CD4-positive, alpha-beta T cell treated with Interleukin-1 beta for 1 hour (primary cell): Measurements from ENCODE around the gene CYP4F8.
"Not testable (repeated sequence)": the region's sequence is repeated elsewhere in the genome, so short reads cannot be mapped to it uniquely, and the experiment has no call there.

Experiments
- DNase-seq, 2 donors: peaks; one replicate each; pipeline ENCODE4 v3.0.0-alpha.2; 2020 to 2022

CYP4F8 gene

DNA sequence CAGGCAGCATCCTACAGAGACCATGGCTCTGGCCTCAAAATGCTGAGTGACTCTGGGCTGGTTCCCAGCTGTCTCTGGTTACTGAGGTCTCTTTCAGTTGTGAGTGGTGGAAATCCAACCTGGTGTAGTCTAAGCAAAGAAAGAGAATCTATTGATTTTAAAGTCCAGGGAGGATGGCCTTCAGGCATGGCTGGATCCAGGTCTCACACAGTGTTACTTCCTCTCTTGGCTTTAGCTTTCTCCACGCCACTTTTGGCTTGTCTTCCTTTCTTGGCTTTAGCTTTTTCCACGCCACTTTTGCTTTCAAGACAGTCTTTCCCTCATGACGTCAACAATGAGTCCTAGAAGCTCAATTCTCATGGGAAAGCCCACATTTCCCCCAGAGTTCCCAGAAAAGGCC lies 29.8 kb downstream of the CYP4F8 start:
- DNase-seq, result no peak

DNA sequence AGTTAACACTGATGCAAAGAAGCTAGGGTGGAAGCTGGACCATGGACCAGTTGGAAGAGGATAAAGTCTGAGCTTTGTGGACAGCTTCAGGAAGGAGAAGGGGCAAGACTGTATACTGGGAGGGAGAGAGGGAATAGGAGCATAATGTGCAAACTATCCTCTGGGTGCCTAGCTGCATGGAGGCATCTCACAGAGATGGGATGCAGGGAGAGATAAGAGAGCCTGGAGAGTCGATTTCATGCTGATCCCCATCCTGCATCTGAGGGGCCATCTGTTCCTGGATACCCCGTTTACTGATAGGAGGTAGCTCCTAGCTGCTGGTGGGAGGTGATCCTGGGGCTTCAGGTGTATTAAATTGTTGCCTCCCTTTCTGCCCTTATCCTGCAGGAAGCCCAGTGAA lies 34.5 kb downstream of the CYP4F8 start:
- DNase-seq, result no peak

GRCh38 chr19:15650123-15650522 lies 35.1 kb downstream of the CYP4F8 start:
- not testable (repeated sequence) for DNase-seq

- no peak for DNase-seq
Observed at GRCh38 chr19:15651791-15652190, 36.8 kb downstream of the CYP4F8 start.

DNA sequence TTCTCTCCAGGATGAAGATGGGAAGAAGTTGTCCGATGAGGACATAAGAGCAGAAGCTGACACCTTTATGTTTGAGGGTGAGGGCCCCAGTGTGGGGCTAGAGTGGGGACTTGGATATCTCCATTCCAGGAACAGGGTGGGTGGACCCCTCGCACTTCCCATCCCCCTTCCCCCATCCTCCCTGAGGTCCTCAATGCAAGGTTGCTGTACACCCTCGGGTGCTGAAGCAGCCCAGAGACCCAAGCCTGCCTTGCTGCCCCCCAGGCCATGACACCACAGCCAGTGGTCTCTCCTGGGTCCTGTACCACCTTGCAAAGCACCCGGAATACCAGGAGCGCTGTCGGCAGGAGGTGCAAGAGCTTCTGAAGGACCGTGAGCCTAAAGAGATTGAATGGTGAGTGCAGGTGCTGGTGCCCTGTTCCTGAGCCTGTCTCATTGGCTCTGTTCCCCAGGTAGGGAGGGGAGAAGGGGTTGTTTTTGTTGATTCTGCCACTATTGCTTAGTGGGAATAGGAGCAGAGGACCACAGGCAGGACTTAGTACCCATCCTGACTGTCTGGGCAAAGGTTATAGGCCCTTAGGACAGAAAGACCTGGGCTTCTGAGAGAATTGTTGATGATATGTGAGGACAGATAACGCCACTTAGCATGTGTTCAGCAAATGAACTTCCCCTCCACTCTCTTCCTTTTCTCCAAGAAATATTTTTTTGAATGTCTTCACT lies 37.7 kb downstream of the CYP4F8 start:
- DNase-seq, result no peak

GRCh38 chr19:15656467-15656866 lies 41.4 kb downstream of the CYP4F8 start:
- DNase-seq, result no peak

DNA sequence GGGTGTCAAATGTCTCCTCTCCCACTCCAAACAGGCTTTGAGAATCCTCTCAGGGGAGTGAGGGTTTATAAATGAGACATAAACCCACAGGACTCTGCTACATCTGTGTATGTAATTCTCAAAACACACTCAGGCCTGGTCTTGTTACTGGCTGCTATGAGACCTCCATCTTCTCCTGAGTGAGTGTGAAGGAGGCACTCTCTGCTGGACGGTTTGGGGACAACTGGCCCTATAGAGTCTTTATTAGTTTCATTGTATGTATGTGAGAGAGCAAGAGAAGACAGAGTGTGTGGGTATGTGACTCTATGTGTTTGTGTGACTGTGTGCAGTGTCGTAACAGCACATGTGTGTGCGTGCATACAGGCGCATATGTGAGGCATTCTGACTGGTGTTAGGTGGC lies 48.2 kb downstream of the CYP4F8 start:
- no peak for DNase-seq

GRCh38 chr19:15666186-15666585 lies 51.2 kb downstream of the CYP4F8 start:
- DNase-seq, result no peak

DNA sequence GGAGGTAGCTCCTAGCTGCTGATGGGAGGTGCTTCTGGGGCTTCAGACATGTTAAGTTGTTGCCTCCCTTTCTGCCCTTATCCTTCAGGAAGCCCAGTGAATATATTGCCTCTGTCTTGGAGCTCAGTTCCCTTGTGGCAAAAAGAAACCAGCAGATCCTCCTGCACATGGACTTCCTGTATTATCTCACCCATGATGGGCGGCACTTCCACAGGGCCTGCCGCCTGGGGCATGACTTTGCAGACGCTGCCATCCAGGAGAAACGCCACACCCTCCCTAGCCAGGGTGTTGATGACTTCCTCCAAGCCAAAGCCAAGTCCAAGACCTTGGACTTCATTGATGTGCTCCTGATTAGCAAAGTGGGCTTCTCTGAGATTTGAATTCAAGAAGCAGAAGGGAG lies 51.9 kb downstream of the CYP4F8 start:
- DNase-seq, result peak in 1 of 2 donors; percentile 32

GRCh38 chr19:15669440-15669839 lies 54.4 kb downstream of the CYP4F8 start:
- DNase-seq, result no peak

DNA sequence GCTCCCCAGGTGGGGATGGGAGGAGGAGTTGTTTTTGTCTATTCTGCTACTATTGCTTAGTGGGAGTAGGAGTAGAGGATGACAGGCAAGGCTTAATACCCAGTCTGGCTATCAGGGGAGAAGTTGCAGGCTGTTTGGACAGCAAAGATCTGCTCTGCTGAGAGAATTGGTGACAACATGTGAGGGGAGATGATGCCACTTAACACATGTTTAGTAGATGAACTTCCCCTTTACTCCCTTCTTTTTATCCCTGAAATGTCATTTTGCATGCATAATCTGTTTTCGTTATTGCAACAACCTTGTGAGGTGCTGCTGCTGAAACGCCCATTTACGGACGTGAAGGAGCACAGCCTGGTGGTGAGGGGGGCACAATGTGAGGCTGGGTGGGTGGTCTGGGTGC lies 54.9 kb downstream of the CYP4F8 start:
- no peak for DNase-seq

- no peak for DNase-seq
Observed at GRCh38 chr19:15671237-15671821, 56.3 kb downstream of the CYP4F8 start.

GRCh38 chr19:15671891-15672579 lies 57.0 kb downstream of the CYP4F8 start:
- no peak for DNase-seq

- DNase-seq, result peak; percentile 6 to 35
Observed at GRCh38 chr19:15672580-15673175, 57.7 kb downstream of the CYP4F8 start, which contains the start of gene CYP4F12. CYP4F12 (plus strand) TSS chr19:15673087; CDS start chr19:15673530, 443 bp downstream.

DNA sequence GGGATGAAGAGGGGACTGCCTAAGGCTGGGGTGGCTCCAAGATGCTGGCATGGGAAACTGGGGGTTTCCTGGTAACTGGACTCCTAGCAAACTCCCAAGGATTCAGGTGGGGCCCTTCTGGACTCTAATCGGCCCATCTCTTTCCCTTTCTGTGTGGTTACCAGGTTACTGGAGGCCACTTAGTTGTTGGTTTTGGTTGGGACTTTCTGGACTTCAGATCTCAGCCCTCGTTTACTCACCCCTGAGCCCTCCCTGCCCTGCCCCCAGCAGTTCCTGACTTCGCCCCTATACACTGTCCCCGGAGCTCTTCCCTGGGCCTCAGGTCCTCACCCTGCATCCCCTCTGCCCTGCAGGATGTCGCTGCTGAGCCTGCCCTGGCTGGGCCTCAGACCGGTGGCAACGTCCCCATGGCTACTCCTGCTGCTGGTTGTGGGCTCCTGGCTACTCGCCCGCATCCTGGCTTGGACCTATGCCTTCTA lies 58.2 kb downstream of the CYP4F8 start:
- DNase-seq, result no peak

DNA sequence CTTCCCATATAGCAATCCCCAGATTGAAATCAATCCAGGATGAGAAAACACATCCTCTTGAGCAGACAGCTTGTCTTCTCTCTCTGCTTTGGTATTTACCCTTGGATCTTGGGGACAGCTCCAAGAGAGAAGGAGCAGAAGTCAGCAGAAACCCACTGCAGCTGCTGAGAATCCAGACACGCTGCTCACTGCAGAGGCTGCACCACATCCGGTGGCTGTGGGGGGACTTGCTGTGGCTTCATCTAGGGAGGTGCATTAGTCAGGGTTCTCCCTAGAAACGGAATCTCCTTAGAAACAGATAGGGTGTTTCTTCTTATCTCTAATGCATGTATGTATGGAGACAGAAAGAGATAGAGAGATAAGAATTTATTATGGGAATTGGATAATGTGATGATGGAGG lies 60.5 kb downstream of the CYP4F8 start:
- no peak for DNase-seq

DNA sequence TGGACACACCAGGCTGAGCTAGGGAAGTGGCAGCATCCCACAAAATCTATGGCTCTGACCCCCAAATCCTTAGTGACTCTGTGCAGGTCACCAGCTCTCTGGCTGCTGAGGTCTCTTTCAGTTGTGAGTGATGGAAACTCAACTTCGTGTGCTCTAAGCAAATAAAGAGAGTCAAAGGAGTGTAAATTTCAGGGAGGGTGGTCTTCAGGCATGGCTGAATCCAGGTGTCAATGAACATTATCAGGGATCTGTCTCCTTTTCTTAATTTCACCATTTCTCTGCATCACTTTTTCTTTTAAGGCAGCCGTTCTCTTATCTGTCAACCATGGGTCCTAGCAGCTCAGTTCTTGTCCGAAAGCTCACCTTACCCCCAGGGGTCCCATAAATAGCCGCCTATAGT lies 64.1 kb downstream of the CYP4F8 start:
- DNase-seq, result no peak

- not testable (repeated sequence) for DNase-seq
Observed at GRCh38 chr19:15679865-15680264, 64.8 kb downstream of the CYP4F8 start.
